ENCODE data around the gene TP53TG5. TPM values are rescaled to one million over a fixed set of nuclear protein-coding genes. Genes with fewer than 3 reads are reported as not detected.

TP53TG5 gene
- total RNA-seq, 4 donors from 2014 or later = not detected

DNA sequence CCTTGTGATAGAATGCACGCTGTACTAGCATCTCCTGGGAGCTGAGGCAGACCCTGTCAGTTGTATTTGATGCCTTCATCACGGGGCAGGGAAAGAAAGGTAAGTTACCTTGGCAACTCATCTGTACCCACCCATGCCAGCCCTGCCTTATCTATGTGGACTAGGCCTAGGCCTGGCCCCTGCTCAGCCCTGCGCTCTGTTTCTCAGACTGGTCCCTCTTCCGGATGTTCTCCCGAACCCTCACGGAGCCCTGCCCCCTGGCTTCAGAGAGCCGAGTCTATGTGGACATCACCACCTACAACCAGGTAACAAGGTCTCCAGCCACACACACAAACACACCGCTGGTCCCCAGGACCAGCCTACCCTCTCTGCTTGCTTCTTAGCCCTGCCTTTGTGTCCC is 42.0 kb upstream of the TP53TG5 start:
- H3K27me3 ChIP-seq = no peaks in the 10 kb centered on the region
- peak overlapping the region; percentile 67 to 75 (median 74) for H3K27ac ChIP-seq
- H3K9me3 ChIP-seq = no peaks in the 10 kb centered on the region
- H3K4me1 ChIP-seq = peaks cover 0 to 29% (median 13%) of the 10 kb centered on the region in 4 donors
- no peak for DNase-seq
- H3K36me3 ChIP-seq = peaks cover 0 to 56% (median 0%) of the 10 kb centered on the region in 3 donors
- TF ChIP-seq POLR2A (IDR thresholded peaks at IDR 0.05) = no peak
- TF ChIP-seq, protein P1, sequence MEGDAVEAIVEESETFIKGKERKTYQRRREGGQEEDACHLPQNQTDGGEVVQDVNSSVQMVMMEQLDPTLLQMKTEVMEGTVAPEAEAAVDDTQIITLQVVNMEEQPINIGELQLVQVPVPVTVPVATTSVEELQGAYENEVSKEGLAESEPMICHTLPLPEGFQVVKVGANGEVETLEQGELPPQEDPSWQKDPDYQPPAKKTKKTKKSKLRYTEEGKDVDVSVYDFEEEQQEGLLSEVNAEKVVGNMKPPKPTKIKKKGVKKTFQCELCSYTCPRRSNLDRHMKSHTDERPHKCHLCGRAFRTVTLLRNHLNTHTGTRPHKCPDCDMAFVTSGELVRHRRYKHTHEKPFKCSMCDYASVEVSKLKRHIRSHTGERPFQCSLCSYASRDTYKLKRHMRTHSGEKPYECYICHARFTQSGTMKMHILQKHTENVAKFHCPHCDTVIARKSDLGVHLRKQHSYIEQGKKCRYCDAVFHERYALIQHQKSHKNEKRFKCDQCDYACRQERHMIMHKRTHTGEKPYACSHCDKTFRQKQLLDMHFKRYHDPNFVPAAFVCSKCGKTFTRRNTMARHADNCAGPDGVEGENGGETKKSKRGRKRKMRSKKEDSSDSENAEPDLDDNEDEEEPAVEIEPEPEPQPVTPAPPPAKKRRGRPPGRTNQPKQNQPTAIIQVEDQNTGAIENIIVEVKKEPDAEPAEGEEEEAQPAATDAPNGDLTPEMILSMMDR (IDR thresholded peaks at IDR 0.05) = no peak
- H3K4me3 ChIP-seq = no peak overlapping the region

DNA sequence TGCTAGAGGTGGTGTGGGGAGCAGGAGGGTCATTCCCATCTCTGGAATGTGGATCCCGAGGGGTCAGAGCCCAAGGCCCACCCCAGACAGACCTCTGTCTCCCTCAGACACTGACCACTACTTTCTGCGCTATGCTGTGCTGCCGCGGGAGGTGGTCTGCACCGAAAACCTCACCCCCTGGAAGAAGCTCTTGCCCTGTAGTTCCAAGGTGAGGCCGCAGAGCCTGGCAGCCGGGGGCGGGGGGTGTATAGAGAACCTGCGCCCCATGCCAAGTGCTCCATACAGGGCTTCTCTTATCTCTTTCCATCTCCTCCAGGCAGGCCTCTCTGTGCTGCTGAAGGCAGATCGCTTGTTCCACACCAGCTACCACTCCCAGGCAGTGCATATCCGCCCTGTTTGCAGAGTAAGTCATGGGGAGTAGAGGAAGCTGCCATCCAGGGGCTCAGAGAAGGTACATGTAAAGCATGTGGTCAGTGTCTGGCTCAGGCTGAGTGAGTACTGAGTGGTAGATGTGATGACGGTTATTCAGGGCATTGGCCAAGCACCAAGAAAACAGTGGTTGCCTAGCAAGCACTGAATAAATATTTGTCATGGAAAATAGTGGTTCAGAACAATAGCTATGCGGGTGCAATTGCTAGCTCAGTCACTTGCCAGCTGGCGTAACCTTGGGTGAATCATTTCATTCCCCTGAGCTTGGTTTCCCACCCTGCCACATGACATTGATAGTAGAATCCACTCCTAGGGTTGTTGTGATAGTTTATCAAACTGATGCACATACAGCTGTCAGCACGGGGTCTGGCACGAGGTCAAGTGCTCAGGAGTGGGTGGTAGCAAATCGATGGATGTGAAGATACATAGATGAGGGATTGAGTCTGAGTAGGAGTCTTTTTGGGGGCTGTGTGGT is 41.3 kb upstream of the TP53TG5 start:
- Histone ChIP-seq H3K27ac (peak overlapping the region; percentile 67 to 76 (median 74)), H3K27me3 (no peaks in the 10 kb centered on the region), H3K4me3 (no peak overlapping the region), H3K4me1 (peaks cover 0 to 29% (median 14%) of the 10 kb centered on the region in 4 donors), H3K9me3 (no peaks in the 10 kb centered on the region), H3K36me3 (peaks cover 0 to 49% (median 0%) of the 10 kb centered on the region in 3 donors)
- TF ChIP-seq, protein P1 (IDR thresholded peaks at IDR 0.05) = no peak
- TF ChIP-seq POLR2A (IDR thresholded peaks at IDR 0.05) = peak in 1 of 2 donors; percentile 19
- peak; percentile 65 to 87 (median 79) for DNase-seq

DNA sequence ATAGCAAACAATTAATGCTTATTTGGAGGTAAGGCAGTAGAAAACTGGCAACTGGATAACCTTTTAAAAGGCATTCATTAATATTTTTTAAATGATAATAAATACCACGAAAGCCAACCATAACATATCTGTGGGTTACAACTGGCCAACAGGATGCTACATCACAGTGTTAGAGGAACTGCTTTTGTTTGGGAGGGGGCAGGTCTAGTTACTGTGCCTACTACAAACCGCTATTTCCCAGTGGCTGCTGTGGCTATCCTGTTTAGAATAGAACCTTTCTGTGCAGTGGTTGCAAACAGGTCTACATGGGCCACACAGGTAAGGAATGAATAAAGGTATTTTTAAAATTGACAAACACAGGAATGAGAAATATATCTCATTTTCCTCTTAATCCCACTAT is 38.8 kb upstream of the TP53TG5 start:
- Histone ChIP-seq H3K27me3 (no peaks in the 10 kb centered on the region), H3K9me3 (no peaks in the 10 kb centered on the region), H3K27ac (peak overlapping the region in 2 of 4 donors; percentile 81 to 82), H3K4me1 (peaks cover 0 to 29% (median 14%) of the 10 kb centered on the region in 4 donors), H3K4me3 (peak overlapping the region; percentile 70 to 99 (median 90)), H3K36me3 (peaks cover 0 to 29% (median 0%) of the 10 kb centered on the region in 3 donors)
- no peak for DNase-seq
- TF ChIP-seq, protein P1 (IDR thresholded peaks at IDR 0.05) = no peak
- TF ChIP-seq POLR2A (IDR thresholded peaks at IDR 0.05) = no peak

DNA sequence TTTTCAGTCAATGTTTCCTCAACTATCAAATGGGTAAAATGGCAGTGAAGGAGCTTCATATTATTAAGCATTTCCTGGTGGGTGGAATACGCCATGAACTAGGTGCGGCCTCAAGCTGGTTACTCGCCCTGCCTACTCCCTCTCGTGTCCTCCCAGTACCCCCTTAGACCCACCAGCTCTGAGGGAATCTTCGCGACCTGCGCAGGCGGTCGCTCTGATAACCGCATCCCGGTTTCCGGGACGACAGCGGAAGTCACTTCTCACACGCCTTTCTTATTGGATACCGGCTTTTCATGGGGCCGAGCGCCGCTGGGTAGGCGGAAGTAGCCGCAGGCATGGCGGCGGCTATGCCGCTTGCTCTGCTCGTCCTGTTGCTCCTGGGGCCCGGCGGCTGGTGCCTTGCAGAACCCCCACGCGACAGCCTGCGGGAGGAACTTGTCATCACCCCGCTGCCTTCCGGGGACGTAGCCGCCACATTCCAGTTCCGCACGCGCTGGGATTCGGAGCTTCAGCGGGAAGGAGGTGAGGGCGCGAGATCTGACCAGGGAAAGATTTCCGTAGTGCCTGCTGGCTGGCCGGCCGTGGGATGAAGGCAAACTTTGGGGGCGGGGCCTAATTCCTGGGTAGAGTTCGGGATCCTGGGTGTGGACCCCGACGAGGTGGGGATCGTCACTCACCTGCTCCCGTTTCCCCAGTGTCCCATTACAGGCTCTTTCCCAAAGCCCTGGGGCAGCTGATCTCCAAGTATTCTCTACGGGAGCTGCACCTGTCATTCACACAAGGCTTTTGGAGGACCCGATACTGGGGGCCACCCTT is 37.9 kb upstream of the TP53TG5 start, which contains the start of gene PIGT:
PIGT (plus strand) TSS at position 320 of the 816 bp plus-strand sequence; CDS start at position 336, 16 bp downstream.
- Histone ChIP-seq H3K4me3 (peak within 1 kb of the TSS; percentile 70 to 99 (median 90)), H3K4me1 (peaks cover 0 to 36% (median 14%) of the 10 kb centered on the region in 4 donors), H3K36me3 (peaks cover 0 to 20% (median 0%) of the 10 kb centered on the region in 3 donors), H3K9me3 (no peaks in the 10 kb centered on the region), H3K27ac (peak within 1 kb of the TSS; percentile 77 to 82 (median 81)), H3K27me3 (no peaks in the 10 kb centered on the region)
- TF ChIP-seq POLR2A (IDR thresholded peaks at IDR 0.05) = peak; percentile 91 to 95
- TF ChIP-seq, protein P1 (IDR thresholded peaks at IDR 0.05) = peak in 1 of 6 experiments; percentile 15
- peak; percentile 88 to 96 (median 91) for DNase-seq

DNA sequence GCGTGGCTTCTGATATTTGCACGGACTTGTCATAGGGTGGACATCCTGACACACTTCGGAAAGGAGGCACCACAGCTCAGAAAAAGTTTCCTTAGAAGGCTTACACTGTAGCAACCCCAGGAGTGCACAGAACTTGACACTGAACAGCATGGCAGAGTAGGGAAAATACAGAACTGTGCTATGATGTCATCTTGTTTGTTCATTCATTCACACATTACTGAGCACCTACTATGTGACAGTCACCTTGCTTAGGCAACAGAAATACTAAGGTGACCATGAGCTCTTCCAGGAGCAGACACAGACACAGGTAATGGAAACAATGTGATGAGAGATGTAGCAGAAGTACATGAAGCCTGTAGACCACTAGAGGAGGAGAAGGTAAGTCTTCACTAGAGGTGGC is 35.4 kb upstream of the TP53TG5 start:
- Histone ChIP-seq H3K4me1 (peaks cover 0 to 41% (median 11%) of the 10 kb centered on the region in 4 donors), H3K36me3 (peaks cover 0 to 15% (median 0%) of the 10 kb centered on the region in 3 donors), H3K27me3 (no peaks in the 10 kb centered on the region), H3K9me3 (no peaks in the 10 kb centered on the region), H3K27ac (no peak overlapping the region), H3K4me3 (no peak overlapping the region)
- DNase-seq = no peak
- TF ChIP-seq POLR2A (IDR thresholded peaks at IDR 0.05) = no peak

All from Peyer's patch (tissue), 4 donors.